MCF 10A (cell line): ENCODE results near the gene FAM234A. TPM values are rescaled to one million over a fixed set of nuclear protein-coding genes. Genes with fewer than 3 reads are reported as not detected.

ENCODE experiments used
- BruUV-seq: library from RNA; stranded (reverse); fragments of 400-500 nt; replicated peaks from 2 replicates; lab custom pipeline; 2021; lab: Mats Ljungman, UMichigan
- CTCF ChIA-PET: fragments of 300-600 bp; sonication (Branson Sonifier 250); formaldehyde crosslinking; extraction: SDS; loops from one replicate; lab custom pipeline; 2021; ENCODE audit warnings: antibody characterized with exemption, inconsistent platforms; lab: Yijun Ruan, JAX
- POLR2A ChIA-PET: fragments of 300-600, 350-650 bp; sonication (Branson Sonifier 250); formaldehyde crosslinking; extraction: SDS; loops from one replicate; lab custom pipeline; 2020; ENCODE audit warnings: antibody characterized with exemption, inconsistent platforms; lab: Yijun Ruan, JAX
- DNase-seq: peaks from one replicate; pipeline ENCODE4 v3.0.0-alpha.2; 2018; ENCODE audit not compliant: unreplicated experiment
- H3K27ac Mint-ChIP-seq: one replicate; pipeline ENCODE4 v1.8.0; 2022; ENCODE audit warnings: mild to moderate bottlenecking, low read depth, mixed read lengths; ENCODE audit not compliant: unreplicated experiment
- H3K27me3 Mint-ChIP-seq: one replicate; pipeline ENCODE4 v1.8.0; 2022; ENCODE audit warnings: mixed read lengths; ENCODE audit not compliant: insufficient read depth, unreplicated experiment
- H3K36me3 Mint-ChIP-seq: one replicate; pipeline ENCODE4 v1.8.0; 2022; ENCODE audit warnings: mild to moderate bottlenecking, moderate library complexity, mixed read lengths; ENCODE audit not compliant: insufficient read depth, unreplicated experiment
- H3K4me1 Mint-ChIP-seq: one replicate; pipeline ENCODE4 v1.8.0; 2022; ENCODE audit warnings: mixed read lengths; ENCODE audit not compliant: insufficient read depth, unreplicated experiment
- H3K4me3 Mint-ChIP-seq: one replicate; pipeline ENCODE4 v1.8.0; 2022; ENCODE audit warnings: mild to moderate bottlenecking, moderate library complexity, mixed read lengths; ENCODE audit not compliant: unreplicated experiment
- H3K9me3 Mint-ChIP-seq: one replicate; pipeline ENCODE4 v1.8.0; 2022; ENCODE audit warnings: mixed read lengths; ENCODE audit not compliant: unreplicated experiment
- intact Hi-C: fragments of 100-400 bp; cut with micrococcal nuclease; formaldehyde crosslinking; loops from 2 replicates; pipeline ENCODE4 v1.14.1; 2022
- total RNA-seq: library from RNA; stranded (reverse); gene quantifications from 2 replicates; pipeline ENCODE4 v1.2.3, GENCODE V29; 2022
- TF ChIP-seq, protein P1 (sequence below): fragments of 200-600 bp; IDR thresholded peaks from one replicate; pipeline ENCODE4 v1.8.0; 2022; ENCODE audit warnings: antibody characterized with exemption, mild to moderate bottlenecking; ENCODE audit not compliant: unreplicated experiment

FAM234A gene
- total RNA-seq, 1 experiment from 2014 or later = 67.3 TPM

- Mint-ChIP-seq H3K36me3 (peaks cover 27% of the 10 kb centered on the region), H3K27ac (no peak overlapping the region), H3K4me1 (no peaks in the 10 kb centered on the region), H3K4me3 (no peak overlapping the region), H3K9me3 (no peaks in the 10 kb centered on the region), H3K27me3 (no peaks in the 10 kb centered on the region)
- no peak for DNase-seq
- TF ChIP-seq, protein P1, sequence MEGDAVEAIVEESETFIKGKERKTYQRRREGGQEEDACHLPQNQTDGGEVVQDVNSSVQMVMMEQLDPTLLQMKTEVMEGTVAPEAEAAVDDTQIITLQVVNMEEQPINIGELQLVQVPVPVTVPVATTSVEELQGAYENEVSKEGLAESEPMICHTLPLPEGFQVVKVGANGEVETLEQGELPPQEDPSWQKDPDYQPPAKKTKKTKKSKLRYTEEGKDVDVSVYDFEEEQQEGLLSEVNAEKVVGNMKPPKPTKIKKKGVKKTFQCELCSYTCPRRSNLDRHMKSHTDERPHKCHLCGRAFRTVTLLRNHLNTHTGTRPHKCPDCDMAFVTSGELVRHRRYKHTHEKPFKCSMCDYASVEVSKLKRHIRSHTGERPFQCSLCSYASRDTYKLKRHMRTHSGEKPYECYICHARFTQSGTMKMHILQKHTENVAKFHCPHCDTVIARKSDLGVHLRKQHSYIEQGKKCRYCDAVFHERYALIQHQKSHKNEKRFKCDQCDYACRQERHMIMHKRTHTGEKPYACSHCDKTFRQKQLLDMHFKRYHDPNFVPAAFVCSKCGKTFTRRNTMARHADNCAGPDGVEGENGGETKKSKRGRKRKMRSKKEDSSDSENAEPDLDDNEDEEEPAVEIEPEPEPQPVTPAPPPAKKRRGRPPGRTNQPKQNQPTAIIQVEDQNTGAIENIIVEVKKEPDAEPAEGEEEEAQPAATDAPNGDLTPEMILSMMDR = no peak
- BruUV-seq = no TSS peak
- CTCF ChIA-PET = no interaction called here
- POLR2A ChIA-PET = no interaction called here
- intact Hi-C loops = no loop called here
Observed at GRCh38 chr16:289395-289997, 54.9 kb downstream of the FAM234A start.

- no TSS peak for BruUV-seq
- TF ChIP-seq, protein P1 = no peak
- ChIA-PET POLR2A (no interaction called here), CTCF (no interaction called here)
- intact Hi-C loops = no loop called here
- Mint-ChIP-seq H3K4me1 (no peaks in the 10 kb centered on the region), H3K36me3 (peaks cover 27% of the 10 kb centered on the region), H3K27ac (no peak overlapping the region), H3K9me3 (no peaks in the 10 kb centered on the region), H3K27me3 (no peaks in the 10 kb centered on the region), H3K4me3 (no peak overlapping the region)
- no peak for DNase-seq
Observed at GRCh38 chr16:290015-290680, 55.5 kb downstream of the FAM234A start.

GRCh38 chr16:290681-291405 is 56.2 kb downstream of the FAM234A start:
- DNase-seq = no peak
- Mint-ChIP-seq H3K27me3 (no peaks in the 10 kb centered on the region), H3K27ac (no peak overlapping the region), H3K4me1 (no peaks in the 10 kb centered on the region), H3K9me3 (no peaks in the 10 kb centered on the region), H3K36me3 (peaks cover 29% of the 10 kb centered on the region), H3K4me3 (no peak overlapping the region)
- intact Hi-C loops = no loop called here
- no TSS peak for BruUV-seq
- ChIA-PET POLR2A (no interaction called here), CTCF (no interaction called here)
- TF ChIP-seq, protein P1 = no peak

- CTCF ChIA-PET = no interaction called here
- H3K9me3 Mint-ChIP-seq = no peaks in the 10 kb centered on the region
- no peaks in the 10 kb centered on the region for H3K4me1 Mint-ChIP-seq
- DNase-seq = no peak
- BruUV-seq = no TSS peak
- TF ChIP-seq, protein P1 = no peak
- POLR2A ChIA-PET = no interaction called here
- no peak overlapping the region for H3K4me3 Mint-ChIP-seq
- no peaks in the 10 kb centered on the region for H3K27me3 Mint-ChIP-seq
- no peak overlapping the region for H3K27ac Mint-ChIP-seq
- H3K36me3 Mint-ChIP-seq = peaks cover 32% of the 10 kb centered on the region
- intact Hi-C loops = no loop called here
Observed at GRCh38 chr16:291539-291938, 56.9 kb downstream of the FAM234A start.
